C4-2B (cell line): ENCODE data around the gene SYNPR.

Experiments used
- H3K27ac ChIP-seq: fragments of 450-650 bp; 2 replicates; pipeline ENCODE4 v1.5.1; 2017
- ZFX ChIP-seq: fragments of 450-650 bp; IDR thresholded peaks from 2 replicates; pipeline ENCODE4 v1.6.1; 2017
- TF ChIP-seq, protein P1 (sequence below): fragments of 450-650 bp; conservative IDR thresholded peaks from 2 replicates; pipeline ENCODE4 v1.5.1; 2017; ENCODE audit warnings: mild to moderate bottlenecking

Gene SYNPR

GRCh38 chr3:63482341-63482740 is 204.2 kb downstream of the SYNPR start:
- H3K27ac ChIP-seq: no peak overlapping the region
- TF ChIP-seq, protein P1, sequence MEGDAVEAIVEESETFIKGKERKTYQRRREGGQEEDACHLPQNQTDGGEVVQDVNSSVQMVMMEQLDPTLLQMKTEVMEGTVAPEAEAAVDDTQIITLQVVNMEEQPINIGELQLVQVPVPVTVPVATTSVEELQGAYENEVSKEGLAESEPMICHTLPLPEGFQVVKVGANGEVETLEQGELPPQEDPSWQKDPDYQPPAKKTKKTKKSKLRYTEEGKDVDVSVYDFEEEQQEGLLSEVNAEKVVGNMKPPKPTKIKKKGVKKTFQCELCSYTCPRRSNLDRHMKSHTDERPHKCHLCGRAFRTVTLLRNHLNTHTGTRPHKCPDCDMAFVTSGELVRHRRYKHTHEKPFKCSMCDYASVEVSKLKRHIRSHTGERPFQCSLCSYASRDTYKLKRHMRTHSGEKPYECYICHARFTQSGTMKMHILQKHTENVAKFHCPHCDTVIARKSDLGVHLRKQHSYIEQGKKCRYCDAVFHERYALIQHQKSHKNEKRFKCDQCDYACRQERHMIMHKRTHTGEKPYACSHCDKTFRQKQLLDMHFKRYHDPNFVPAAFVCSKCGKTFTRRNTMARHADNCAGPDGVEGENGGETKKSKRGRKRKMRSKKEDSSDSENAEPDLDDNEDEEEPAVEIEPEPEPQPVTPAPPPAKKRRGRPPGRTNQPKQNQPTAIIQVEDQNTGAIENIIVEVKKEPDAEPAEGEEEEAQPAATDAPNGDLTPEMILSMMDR: no peak
- TF ChIP-seq ZFX: no peak

DNA sequence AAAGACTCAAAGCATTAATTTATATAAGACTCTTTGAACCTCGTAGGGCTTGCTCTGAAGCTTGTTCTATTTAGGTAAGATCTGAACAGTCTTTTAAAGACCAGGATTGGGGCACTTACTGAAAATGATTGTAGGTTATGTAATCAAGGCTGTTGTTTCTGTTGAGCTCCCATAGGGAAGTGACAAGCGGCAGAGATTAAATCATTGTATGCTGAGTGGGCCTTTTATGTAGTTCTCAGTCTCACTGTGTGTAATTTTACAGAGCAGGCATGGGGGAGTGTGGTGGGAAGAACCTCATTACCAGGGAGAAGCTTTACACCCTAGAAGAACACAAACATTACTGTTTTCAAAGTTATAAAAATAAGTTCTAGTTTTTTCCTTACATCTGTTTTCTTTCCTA is 214.4 kb downstream of the SYNPR start:
- TF ChIP-seq, protein P1: no peak
- no peak for TF ChIP-seq ZFX
- no peak overlapping the region for H3K27ac ChIP-seq

GRCh38 chr3:63493101-63493500 is 215.0 kb downstream of the SYNPR start:
- no peak for TF ChIP-seq ZFX
- H3K27ac ChIP-seq: no peak overlapping the region

GRCh38 chr3:63494646-63495045 is 216.5 kb downstream of the SYNPR start:
- H3K27ac ChIP-seq: no peak overlapping the region
- TF ChIP-seq, protein P1: no peak
- no peak for TF ChIP-seq ZFX

GRCh38 chr3:63497641-63498040 is 219.5 kb downstream of the SYNPR start:
- H3K27ac ChIP-seq: no peak overlapping the region
- TF ChIP-seq, protein P1: no peak
- no peak for TF ChIP-seq ZFX

DNA sequence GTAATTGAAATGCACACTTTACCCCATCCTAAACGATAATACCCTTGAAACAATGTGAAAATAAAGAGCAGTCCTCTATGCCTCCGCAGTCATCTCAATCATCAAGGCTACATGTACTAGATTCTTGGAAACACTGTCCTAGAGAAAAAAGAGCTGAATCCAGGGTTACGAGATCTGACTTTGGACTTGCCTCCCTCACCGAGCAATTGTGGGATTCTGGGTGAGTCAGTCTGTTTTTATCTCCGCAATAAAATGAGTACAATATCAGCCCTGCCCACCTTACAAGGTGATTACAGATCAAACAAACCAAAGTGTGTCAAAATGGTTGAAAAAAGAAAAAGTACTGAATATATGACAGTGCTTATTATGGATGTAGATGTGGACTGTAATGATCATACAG is 222.1 kb downstream of the SYNPR start:
- TF ChIP-seq, protein P1: no peak
- TF ChIP-seq ZFX: no peak
- H3K27ac ChIP-seq: no peak overlapping the region

- no peak overlapping the region for H3K27ac ChIP-seq
- TF ChIP-seq, protein P1: no peak
- TF ChIP-seq ZFX: no peak
Measured at GRCh38 chr3:63508305-63508704, 230.2 kb downstream of the SYNPR start.

DNA sequence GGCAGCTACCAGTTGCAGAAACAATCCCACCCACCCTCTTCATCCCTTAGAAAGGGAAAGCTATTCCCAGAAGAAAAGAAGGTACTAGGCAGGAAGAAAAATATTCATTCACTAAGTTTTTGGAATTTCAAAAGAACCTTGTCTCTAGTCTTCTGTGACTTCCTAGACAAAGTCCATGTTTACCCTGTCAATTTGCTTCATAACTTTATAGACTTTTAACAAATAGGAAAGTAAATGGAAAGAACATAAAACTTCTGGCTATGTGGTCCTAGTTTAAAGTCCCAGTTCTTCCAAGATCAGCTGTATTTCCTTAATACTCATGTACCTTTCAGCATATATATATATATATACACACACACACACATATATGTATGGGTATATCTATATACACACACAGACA is 230.7 kb downstream of the SYNPR start:
- no peak overlapping the region for H3K27ac ChIP-seq
- no peak for TF ChIP-seq ZFX
- TF ChIP-seq, protein P1: no peak
